ENCODE measurements around the gene DISC1. TPM values are rescaled to one million over a fixed set of nuclear protein-coding genes. Genes with fewer than 3 reads are reported as not detected.
A peak's percentile ranks its signal among the peaks of the same experiment; 100 is the strongest.
"Not testable (repeated sequence)": the region's sequence is repeated elsewhere in the genome, so short reads cannot be mapped to it uniquely, and the experiment has no call there.

The DISC1 gene
- total RNA-seq, 1 experiment from 2014 or later, result 6.3 TPM

DNA sequence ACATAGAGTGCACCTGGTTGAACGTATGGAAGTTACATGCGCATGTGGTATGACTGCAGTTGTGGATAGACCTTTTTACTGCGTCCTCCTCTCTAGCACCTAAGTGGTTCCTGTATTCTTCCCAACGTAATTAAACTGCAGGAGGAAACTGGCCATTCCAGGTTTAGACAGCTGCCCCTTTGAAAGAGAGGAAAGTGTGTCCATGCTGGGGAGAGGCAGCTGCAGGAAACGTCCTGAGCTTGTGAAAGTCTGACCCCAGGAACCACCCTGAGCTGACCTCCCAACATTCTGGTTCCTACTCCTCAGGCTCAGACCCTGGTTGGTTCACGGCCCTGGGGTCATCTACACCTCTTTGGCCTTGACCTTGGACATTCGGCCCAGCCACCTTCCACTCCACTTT is 309.3 kb downstream of the DISC1 start:
- no peaks in the 10 kb centered on the region for H3K36me3 ChIP-seq (replicated peaks; ENCODE audit: control insufficient read depth, insufficient read depth, low read length)
- DNase-seq, result no peak
- peaks cover 3% of the 10 kb centered on the region; the same call in 1 of the 2 replicates for H3K27me3 ChIP-seq (ENCODE audit: control insufficient read depth, insufficient read depth, low read length)
- no peak overlapping the region for H3K4me3 ChIP-seq (ENCODE audit: insufficient read depth, low read depth, low read length)

- DNase-seq, result no peak
- Histone ChIP-seq H3K36me3 (replicated peaks; ENCODE audit: control insufficient read depth, insufficient read depth, low read length) (no peaks in the 10 kb centered on the region), H3K27me3 (ENCODE audit: control insufficient read depth, insufficient read depth, low read length) (peaks cover 3% of the 10 kb centered on the region; the same call in 1 of the 2 replicates), H3K4me3 (ENCODE audit: insufficient read depth, low read depth, low read length) (no peak overlapping the region)
These were observed 310.6 kb downstream of the DISC1 start for GRCh38 chr1:231936983-231937775.

GRCh38 chr1:231938211-231938610 is 311.6 kb downstream of the DISC1 start:
- DNase-seq, result no peak
- Histone ChIP-seq H3K27me3 (ENCODE audit: control insufficient read depth, insufficient read depth, low read length) (peaks cover 3% of the 10 kb centered on the region; the same call in 1 of the 2 replicates), H3K4me3 (ENCODE audit: insufficient read depth, low read depth, low read length) (no peak overlapping the region), H3K36me3 (replicated peaks; ENCODE audit: control insufficient read depth, insufficient read depth, low read length) (no peaks in the 10 kb centered on the region)

DNA sequence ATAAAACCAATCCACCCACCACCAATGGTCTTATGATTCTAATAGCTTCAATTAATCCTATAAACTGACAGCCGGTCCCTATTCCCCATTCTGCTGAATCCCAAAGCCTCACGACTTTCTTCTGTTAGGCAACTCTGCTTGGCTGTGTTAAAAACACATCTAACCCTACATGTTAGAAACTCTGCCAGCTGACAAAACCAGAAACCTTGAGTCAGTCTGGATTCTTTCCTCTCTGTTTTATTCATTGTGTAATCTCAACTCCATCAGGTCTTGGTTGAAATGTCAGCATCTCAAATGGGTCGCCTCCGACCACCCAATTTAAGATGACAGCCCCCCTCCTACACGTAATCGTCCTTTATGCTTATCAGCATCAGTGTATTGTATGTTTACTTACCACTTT is 312.1 kb downstream of the DISC1 start:
- Histone ChIP-seq H3K4me3 (ENCODE audit: insufficient read depth, low read depth, low read length) (no peak overlapping the region), H3K27me3 (ENCODE audit: control insufficient read depth, insufficient read depth, low read length) (peaks cover 3% of the 10 kb centered on the region; the same call in 1 of the 2 replicates), H3K36me3 (replicated peaks; ENCODE audit: control insufficient read depth, insufficient read depth, low read length) (no peaks in the 10 kb centered on the region)
- no peak for DNase-seq

DNA sequence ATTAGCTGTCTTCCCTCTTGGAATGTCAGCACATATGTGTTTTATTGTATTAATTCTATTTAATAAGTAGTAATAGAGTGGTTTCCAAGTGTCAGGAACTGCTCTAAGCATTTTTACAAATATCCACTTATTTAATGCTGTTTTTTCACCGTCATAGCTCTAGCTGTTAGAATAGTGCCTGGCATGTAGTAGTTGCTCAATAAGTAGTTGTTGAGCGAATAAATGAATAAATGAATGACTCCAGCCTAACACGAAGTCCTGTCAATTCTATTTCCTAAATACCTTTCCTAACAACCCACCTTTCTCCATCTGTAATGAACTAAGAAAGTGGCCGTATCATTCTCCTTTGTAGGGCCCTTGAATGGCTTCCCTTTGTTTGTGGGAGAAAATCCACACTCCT is 312.5 kb downstream of the DISC1 start:
- Histone ChIP-seq H3K36me3 (replicated peaks; ENCODE audit: control insufficient read depth, insufficient read depth, low read length) (no peaks in the 10 kb centered on the region), H3K27me3 (ENCODE audit: control insufficient read depth, insufficient read depth, low read length) (peaks cover 3% of the 10 kb centered on the region; the same call in 1 of the 2 replicates), H3K4me3 (ENCODE audit: insufficient read depth, low read depth, low read length) (no peak overlapping the region)
- DNase-seq, result no peak

DNA sequence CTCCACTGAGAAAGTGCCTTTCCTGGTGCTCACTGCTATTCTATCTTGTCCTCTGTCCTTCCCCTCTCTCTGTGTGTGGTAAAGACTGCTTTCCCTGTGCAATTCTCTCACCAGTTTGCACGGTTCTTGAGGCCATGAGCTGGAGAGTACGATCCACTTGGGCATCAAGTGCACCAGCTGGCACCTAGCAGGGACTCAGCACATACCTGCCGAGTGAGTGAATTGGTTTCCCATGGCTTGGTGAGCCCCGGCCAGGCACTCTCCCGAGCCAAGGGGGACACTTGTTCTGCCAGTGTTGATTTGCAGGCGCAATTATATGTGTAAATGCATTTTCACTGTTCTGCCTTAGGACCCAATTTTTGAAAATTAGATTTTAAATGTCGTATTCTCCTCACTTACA is 313.5 kb downstream of the DISC1 start:
- no peak overlapping the region for H3K4me3 ChIP-seq (ENCODE audit: insufficient read depth, low read depth, low read length)
- no peaks in the 10 kb centered on the region for H3K36me3 ChIP-seq (replicated peaks; ENCODE audit: control insufficient read depth, insufficient read depth, low read length)
- H3K27me3 ChIP-seq (ENCODE audit: control insufficient read depth, insufficient read depth, low read length), result peaks cover 3% of the 10 kb centered on the region; the same call in 1 of the 2 replicates
- DNase-seq, result no peak

- DNase-seq, result no peak
- H3K36me3 ChIP-seq (replicated peaks; ENCODE audit: control insufficient read depth, insufficient read depth, low read length), result no peaks in the 10 kb centered on the region
- no peak overlapping the region for H3K4me3 ChIP-seq (ENCODE audit: insufficient read depth, low read depth, low read length)
- H3K27me3 ChIP-seq (ENCODE audit: control insufficient read depth, insufficient read depth, low read length), result peaks cover 3% of the 10 kb centered on the region; the same call in 1 of the 2 replicates
These were observed 314.1 kb downstream of the DISC1 start for GRCh38 chr1:231940701-231941100.

DNA sequence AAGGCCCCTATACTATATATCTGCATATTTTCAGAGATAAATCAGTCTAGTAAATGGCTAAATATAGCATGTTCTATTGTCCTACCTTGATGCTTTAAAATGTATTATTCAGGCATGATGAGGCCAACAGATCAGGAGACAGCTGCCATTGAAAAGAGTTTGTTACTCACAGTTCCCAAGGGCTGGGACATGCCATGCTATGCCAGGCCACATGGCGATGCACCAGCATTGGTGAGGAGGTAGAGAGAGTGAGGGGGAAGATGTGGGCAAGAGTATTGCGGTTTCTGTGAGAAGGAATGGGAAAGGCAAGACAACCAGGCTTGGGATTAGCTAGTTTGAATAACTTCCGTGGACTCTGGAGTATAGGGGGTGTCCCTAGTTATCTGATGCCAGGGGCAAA is 316.5 kb downstream of the DISC1 start:
- DNase-seq, result no peak
- H3K27me3 ChIP-seq (ENCODE audit: control insufficient read depth, insufficient read depth, low read length), result peaks cover 3% of the 10 kb centered on the region; the same call in 1 of the 2 replicates
- H3K36me3 ChIP-seq (replicated peaks; ENCODE audit: control insufficient read depth, insufficient read depth, low read length), result no peaks in the 10 kb centered on the region
- no peak overlapping the region for H3K4me3 ChIP-seq (ENCODE audit: insufficient read depth, low read depth, low read length)

- not testable (repeated sequence) for H3K36me3 ChIP-seq (replicated peaks; ENCODE audit: control insufficient read depth, insufficient read depth, low read length); DNase-seq
These were observed 321.5 kb downstream of the DISC1 start for GRCh38 chr1:231948102-231948501.

GRCh38 chr1:231949277-231950091 is 322.9 kb downstream of the DISC1 start:
- Histone ChIP-seq H3K27me3 (ENCODE audit: control insufficient read depth, insufficient read depth, low read length) (no peaks in the 10 kb centered on the region), H3K36me3 (replicated peaks; ENCODE audit: control insufficient read depth, insufficient read depth, low read length) (no peaks in the 10 kb centered on the region), H3K4me3 (ENCODE audit: insufficient read depth, low read depth, low read length) (no peak overlapping the region)
- DNase-seq, result peak; percentile 43

More at GRCh38 chr1:231948102-231948501, 321.5 kb downstream of the DISC1 start:
- H3K27me3 ChIP-seq (ENCODE audit: control insufficient read depth, insufficient read depth, low read length); H3K4me3 ChIP-seq (ENCODE audit: insufficient read depth, low read depth, low read length): not testable (repeated sequence)

DNA sequence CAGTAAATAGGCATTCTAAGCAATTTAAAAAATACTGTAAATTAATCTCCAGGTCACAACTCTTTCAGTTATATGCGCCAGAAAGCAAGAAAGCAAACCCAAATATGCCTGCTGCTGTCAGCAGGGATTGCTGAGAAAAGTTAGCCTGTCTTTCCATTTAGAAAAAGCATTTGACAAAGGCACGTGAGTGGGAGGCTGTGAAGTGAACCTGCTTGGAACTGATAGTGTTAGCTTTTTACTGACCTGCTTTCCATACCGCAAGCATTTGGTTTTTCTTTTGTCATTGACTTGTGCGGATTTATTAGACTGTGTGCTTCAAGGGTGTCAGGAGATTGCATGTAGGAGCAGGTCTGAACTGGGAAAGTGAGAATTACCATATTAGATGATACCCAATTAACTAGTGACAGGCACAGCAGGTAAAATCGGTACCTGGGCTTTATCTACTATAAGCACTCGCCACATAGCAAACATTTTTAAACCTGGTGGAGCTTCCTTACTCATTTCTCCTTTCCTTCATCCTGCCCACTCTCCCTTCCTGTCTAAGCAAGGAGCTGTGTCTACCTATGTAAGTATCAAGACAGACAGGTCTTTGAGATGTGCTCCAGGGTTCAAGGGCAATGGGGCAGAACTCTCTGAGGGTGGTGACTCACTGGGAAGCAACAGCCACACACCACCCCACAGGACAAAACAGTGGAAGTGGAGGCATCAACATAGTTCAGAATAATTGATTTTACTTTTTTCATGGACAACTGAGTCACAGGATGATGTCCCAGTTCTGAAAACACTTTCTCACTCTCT is 323.9 kb downstream of the DISC1 start:
- Histone ChIP-seq H3K36me3 (replicated peaks; ENCODE audit: control insufficient read depth, insufficient read depth, low read length) (no peaks in the 10 kb centered on the region), H3K4me3 (ENCODE audit: insufficient read depth, low read depth, low read length) (no peak overlapping the region), H3K27me3 (ENCODE audit: control insufficient read depth, insufficient read depth, low read length) (no peaks in the 10 kb centered on the region)
- DNase-seq, result no peak

- no peaks in the 10 kb centered on the region for H3K36me3 ChIP-seq (replicated peaks; ENCODE audit: control insufficient read depth, insufficient read depth, low read length)
- no peak for DNase-seq
- no peak overlapping the region for H3K4me3 ChIP-seq (ENCODE audit: insufficient read depth, low read depth, low read length)
- no peaks in the 10 kb centered on the region for H3K27me3 ChIP-seq (ENCODE audit: control insufficient read depth, insufficient read depth, low read length)
These were observed 324.8 kb downstream of the DISC1 start for GRCh38 chr1:231951374-231951773.

GRCh38 chr1:231952154-231952553 is 325.6 kb downstream of the DISC1 start:
- Histone ChIP-seq H3K4me3 (ENCODE audit: insufficient read depth, low read depth, low read length) (no peak overlapping the region), H3K27me3 (ENCODE audit: control insufficient read depth, insufficient read depth, low read length) (no peaks in the 10 kb centered on the region), H3K36me3 (replicated peaks; ENCODE audit: control insufficient read depth, insufficient read depth, low read length) (no peaks in the 10 kb centered on the region)
- DNase-seq, result no peak

GRCh38 chr1:231953660-231954059 is 327.1 kb downstream of the DISC1 start:
- DNase-seq, result no peak
- H3K4me3 ChIP-seq (ENCODE audit: insufficient read depth, low read depth, low read length), result no peak overlapping the region
- no peaks in the 10 kb centered on the region for H3K36me3 ChIP-seq (replicated peaks; ENCODE audit: control insufficient read depth, insufficient read depth, low read length)
- H3K27me3 ChIP-seq (ENCODE audit: control insufficient read depth, insufficient read depth, low read length), result no peaks in the 10 kb centered on the region

Measured in H7 (cell line).